ENCODE results near the gene KRT6C.
A peak's percentile ranks its signal among the peaks of the same experiment; 100 is the strongest.

Gene KRT6C

DNA sequence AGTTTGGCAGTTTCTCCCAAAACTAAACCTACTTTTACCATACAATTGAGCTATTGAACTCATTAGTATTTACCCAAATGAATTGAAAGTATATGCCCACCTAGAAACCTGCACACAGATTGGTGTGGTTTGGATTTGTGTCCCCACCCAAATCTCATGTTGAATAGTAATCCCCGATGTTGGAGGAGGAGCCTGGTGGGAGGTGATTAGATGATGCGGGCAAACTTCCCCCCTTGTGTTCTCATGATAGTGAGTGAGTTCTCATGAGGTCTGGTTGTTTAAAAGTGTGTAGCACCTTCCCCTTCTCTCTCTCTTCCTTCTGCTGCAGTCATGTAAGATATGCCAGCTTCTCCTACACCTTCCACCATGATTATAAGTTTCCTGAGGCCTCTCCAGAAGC, 4.0 kb upstream of the KRT6C start:
- no peak overlapping the region for H3K4me3 ChIP-seq (ENCODE audit: low read depth, low read length)
- DNase-seq (ENCODE audit: low read depth): no peak
- TF ChIP-seq, protein P1, sequence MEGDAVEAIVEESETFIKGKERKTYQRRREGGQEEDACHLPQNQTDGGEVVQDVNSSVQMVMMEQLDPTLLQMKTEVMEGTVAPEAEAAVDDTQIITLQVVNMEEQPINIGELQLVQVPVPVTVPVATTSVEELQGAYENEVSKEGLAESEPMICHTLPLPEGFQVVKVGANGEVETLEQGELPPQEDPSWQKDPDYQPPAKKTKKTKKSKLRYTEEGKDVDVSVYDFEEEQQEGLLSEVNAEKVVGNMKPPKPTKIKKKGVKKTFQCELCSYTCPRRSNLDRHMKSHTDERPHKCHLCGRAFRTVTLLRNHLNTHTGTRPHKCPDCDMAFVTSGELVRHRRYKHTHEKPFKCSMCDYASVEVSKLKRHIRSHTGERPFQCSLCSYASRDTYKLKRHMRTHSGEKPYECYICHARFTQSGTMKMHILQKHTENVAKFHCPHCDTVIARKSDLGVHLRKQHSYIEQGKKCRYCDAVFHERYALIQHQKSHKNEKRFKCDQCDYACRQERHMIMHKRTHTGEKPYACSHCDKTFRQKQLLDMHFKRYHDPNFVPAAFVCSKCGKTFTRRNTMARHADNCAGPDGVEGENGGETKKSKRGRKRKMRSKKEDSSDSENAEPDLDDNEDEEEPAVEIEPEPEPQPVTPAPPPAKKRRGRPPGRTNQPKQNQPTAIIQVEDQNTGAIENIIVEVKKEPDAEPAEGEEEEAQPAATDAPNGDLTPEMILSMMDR (conservative IDR thresholded peaks at IDR 0.05; ENCODE audit: low read depth, low read length): no peak

DNA sequence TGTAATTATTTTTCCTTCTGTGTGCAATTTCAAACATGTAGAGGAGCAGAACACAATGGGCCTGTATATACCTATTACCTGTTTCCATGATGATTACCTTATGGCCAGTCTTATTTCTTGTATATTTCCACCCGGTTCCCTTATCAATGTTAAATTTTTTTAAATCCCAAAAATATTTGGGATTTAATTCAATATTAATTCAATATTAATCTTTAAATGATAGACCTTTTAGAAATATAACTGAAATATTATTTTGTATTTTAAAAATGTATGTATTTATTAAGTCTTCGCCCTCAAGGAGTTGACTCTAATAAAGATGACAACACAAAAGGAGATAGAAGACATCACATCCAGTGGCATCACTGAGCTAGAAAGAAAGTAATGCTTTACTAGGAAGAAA, 607 bp upstream of the KRT6C start:
- no peak for DNase-seq (ENCODE audit: low read depth)
- TF ChIP-seq, protein P1 (conservative IDR thresholded peaks at IDR 0.05; ENCODE audit: low read depth, low read length): no peak
- no peak overlapping the region for H3K4me3 ChIP-seq (ENCODE audit: low read depth, low read length)

DNA sequence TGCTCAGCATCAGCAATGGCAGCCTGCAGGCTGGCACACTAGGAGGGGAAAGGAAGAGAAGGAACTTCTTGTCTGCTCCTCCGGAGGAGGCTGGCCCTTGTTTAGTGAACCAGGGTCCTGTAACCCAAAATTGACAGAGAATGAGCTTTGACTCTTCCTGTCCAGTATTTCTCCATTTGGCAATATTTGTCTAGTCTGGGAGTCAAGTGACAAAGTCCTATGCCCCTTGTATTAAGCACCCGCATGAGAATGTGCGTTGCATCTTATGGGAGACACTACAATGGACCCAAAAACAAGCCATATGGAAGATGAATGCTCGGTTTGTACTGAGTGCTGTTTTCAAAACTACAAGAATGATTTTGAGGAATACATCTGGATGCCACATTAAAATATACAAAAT, 3.8 kb downstream of the KRT6C start:
- TF ChIP-seq, protein P1 (conservative IDR thresholded peaks at IDR 0.05; ENCODE audit: low read depth, low read length): no peak
- no peak overlapping the region for H3K4me3 ChIP-seq (ENCODE audit: low read depth, low read length)
- DNase-seq (ENCODE audit: low read depth): no peak

DNA sequence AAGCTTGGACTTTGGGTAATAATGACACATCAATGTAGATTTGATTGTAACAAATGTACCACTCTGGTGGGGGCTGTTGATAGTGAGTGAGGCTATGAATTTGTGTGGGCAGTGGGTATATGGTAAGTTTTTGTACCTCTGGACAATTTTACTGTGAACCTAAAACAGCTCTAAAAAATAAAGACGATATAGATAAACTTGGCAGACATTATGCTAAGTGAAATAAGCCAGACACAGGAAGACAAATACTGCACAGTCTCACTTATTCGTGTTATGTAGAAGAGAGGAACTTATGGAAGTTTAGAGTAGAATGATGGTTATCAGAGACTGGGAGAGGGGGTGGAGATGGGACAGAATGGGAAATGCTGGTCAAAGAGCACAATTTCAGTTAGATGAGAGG, 8.7 kb downstream of the KRT6C start:
- TF ChIP-seq, protein P1 (conservative IDR thresholded peaks at IDR 0.05; ENCODE audit: low read depth, low read length): no peak
- no peak for DNase-seq (ENCODE audit: low read depth)
- H3K4me3 ChIP-seq (ENCODE audit: low read depth, low read length): no peak overlapping the region

DNA sequence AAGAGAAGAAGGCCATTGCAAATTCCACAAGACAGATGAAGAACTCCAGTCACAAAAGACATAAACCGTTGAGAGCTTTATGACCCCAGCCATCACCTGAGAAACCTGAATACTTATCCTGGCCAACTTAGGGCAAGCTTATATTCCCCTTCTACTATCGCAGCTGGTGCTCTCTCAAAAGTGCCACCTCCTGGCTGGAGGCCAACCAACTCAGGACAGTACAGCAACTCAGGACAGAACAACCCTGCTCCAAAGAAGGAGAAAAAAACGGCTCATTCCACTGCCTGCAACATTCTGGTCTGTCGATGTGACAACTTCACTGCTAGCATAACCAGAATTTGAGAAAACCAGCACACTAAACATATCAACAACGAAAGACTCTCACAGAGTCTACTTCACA, 11.9 kb downstream of the KRT6C start:
- TF ChIP-seq, protein P1 (conservative IDR thresholded peaks at IDR 0.05; ENCODE audit: low read depth, low read length): no peak
- no peak for DNase-seq (ENCODE audit: low read depth)
- H3K4me3 ChIP-seq (ENCODE audit: low read depth, low read length): no peak overlapping the region

DNA sequence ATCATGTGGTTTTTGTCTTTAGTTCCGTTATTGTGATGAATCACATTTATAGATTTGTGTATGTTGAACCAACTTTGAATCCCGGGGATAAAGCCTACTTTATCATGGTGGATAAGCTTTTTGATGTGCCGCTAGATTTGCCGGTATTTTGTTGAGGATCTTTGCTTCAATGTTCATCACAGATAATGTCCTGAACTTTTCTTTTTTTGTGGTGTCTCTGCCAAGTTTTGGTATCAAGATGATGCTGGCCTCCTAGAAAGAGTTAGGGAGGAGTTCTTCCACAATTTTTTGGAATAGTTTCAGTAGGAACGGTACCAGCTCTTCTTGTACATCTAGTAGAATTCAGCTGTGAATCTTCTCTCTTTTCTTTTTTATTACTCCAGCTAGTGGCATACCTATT, 14.7 kb downstream of the KRT6C start:
- DNase-seq (ENCODE audit: low read depth): no peak
- TF ChIP-seq, protein P1 (conservative IDR thresholded peaks at IDR 0.05; ENCODE audit: low read depth, low read length): no peak
- no peak overlapping the region for H3K4me3 ChIP-seq (ENCODE audit: low read depth, low read length)

DNA sequence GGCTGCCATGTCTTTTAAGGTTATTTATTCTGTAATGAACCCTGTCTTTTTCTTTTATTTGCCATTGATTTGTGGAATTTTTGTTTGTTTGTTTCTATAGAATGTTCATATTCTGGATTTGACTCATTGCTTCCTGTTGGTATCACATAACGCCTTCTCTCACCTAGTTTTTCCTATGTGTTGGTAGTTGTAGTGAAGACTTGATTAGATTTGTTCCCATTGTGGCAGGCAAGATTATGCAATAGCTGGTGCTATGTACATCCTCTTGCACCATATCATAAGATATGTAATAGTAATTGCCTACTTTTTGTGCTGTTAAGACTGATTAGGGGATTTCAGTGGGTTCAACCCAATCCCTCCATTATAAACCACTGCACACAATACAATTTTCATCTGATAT, 17.8 kb downstream of the KRT6C start:
- H3K4me3 ChIP-seq (ENCODE audit: low read depth, low read length): no peak overlapping the region
- TF ChIP-seq, protein P1 (conservative IDR thresholded peaks at IDR 0.05; ENCODE audit: low read depth, low read length): no peak
- peak; percentile 58 for DNase-seq (ENCODE audit: low read depth)
